ENCODE data around the gene AGAP1.

The AGAP1 gene

DNA sequence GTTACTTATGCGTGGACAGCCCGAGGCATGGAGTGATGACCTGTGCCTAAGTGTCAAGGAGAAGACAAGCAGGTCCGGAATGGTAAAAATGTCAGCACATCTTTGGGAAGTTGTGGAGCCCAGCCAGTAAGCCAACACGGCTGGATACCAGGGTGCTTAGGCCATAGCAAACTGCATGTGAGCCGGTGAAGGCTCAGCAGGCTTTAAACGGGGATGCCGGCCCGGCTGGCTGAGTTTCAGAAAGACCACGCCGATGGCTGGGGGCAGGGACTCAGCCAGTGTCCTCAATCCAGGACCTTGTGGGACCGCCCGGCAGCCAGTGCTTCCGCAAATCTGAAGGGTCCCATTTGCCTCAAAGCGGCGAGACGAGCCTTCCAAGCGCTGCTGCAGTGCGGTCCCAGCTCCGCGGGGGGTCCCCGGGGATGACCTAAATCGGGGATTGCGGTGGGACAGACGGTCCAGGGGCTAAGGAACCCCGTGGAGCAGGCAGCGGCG, 946 bp upstream of the AGAP1 start:
- no peak for DNase-seq

DNA sequence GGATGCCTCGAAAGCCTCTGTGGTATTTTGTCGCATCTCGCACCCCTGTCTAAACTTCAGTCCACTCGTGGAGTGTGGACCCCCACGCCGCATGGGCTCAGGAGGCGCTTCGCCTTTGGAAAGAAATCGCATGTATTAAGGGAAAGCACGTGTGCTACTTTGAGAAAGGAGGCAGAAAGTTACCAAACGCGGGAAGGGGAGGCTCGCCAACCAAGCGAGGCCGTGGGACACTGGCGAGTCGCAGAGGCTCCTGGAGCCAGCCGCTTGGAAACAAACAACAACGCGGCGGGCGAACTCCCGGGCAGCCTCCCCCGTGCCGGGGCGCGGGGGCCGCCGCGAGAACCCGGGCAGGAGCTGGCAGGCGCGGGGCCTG, 455 bp upstream of the AGAP1 start:
- no peak for DNase-seq

DNA sequence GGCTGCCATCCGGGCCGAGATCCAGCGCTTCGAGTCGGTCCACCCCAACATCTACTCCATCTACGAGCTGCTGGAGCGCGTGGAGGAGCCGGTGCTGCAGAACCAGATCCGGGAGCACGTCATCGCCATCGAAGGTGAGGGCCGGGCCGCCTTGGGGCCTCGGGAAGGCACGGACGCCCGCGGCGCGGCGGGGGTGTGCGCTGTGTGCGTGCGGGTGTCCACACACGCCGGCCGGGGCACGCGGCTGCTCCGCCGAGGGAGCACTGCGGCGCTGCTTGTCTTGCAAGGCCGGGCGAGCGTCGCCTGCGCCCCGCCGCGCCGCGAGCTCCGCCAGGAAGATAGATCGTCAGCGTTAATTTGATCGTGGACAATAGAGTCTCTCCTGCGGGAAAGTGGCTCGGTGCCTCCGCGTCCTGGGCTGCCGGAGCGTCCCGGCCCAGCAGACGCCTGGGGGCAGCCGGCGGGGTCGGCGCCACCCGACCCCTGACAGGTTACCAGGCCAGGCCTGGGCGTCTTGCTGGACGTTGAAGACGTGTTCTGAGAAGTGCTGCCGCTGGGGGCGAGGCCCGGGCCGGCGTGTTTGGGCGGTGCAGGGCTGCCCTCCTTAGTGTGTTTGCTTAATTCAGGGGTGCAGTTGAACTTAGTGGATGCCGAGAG, 1.0 kb downstream of the AGAP1 start:
- no peak for DNase-seq

DNA sequence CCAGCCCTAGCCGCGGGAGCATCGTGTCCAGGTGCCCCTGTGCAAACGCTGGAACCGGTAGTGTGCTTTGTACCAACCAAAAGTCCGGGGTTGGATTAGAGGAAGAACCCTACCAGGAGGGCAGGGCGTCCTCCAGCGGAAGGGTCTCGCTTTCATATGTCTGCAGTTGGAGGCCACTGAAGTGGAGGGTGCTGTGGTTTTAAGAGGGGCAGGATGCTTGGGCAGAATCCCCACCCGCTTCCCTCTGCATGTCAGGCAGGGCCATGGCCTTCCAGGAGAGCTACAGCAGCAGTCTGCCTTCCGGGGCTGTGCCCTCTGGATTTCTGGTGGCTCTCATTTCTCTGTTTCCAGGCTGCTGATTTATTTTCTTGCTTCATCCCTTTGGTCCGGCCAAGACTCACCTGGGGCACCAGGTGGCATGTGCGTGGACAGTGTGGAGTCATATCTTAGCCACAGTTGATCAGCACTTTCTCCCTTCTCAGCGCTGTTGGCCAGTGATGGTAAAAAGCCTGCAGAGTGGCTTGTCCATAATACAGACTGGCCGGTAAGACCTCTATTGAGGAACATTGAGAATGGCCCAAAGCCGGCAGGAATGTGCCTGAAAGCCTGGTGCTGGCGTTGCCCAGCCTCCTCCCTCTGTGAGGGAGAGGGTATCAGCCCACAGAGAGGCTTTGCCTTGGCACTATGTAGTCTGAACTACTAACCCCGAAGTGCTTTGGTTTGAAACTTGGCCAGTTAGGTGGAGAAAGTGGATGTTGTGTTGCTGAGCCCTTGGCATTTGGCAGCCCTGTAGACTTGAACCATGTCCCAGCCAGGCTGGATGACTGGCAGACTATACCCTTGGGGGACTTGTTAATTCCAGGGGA, 1.8 kb downstream of the AGAP1 start:
- DNase-seq, result no peak

DNA sequence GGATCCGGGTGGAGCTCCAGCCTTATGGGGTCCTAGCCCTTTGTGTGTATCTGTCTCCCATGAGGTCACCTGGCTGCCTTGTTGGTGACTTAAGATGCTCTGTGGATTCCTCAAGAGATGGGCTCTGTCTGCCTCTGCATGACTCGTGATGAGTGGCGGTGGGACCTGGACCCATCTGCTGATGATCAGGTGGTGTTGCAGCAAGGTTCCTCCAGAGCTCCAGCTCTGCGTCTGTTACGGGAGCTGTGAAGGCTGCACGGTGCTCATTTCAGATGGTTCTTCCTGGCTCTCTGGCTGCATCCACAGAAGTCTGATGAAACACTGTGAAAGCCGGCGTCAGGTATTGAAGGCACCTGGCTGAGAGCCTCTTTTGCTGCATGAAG, 2.4 kb downstream of the AGAP1 start:
- no peak for DNase-seq

DNA sequence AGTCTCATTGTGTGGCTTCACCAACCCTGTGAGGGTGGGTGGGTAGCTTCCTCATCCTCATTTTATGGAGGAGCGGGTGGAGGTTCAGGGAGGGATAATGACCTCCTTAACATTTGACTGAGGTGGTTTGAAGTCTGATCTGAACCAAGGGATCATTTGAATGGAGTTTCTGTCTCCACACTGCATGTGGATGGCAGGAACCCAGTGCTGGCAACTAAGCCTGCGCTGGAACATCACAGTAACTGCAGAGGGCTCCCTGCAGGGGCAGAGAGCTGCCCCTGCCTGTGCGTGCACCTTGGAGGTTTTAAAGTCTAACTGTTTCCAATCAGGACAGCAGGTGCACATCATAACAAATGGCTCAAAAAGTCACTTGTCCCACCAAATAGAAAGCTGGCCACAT, 3.3 kb downstream of the AGAP1 start:
- DNase-seq, result no peak

DNA sequence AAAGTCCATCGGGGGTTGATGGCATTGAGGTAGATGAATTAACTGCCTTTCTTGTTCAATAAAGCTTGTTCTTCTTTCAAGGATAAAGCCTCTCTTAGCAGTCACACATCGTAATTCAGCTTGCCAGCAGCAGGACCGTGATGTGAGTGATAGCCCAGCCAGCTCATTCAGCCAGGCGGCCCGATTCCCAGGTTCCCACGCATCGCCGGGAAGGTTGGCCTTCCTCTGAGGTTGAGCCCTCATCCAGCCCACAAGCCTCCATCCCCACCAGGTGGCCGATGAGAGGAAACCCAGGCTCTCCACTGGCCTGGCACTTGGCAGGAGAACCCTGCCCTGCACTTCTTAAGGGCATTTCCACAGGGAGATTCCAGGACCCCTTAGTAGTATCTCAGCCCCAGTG, 4.7 kb downstream of the AGAP1 start:
- no peak for DNase-seq

DNA sequence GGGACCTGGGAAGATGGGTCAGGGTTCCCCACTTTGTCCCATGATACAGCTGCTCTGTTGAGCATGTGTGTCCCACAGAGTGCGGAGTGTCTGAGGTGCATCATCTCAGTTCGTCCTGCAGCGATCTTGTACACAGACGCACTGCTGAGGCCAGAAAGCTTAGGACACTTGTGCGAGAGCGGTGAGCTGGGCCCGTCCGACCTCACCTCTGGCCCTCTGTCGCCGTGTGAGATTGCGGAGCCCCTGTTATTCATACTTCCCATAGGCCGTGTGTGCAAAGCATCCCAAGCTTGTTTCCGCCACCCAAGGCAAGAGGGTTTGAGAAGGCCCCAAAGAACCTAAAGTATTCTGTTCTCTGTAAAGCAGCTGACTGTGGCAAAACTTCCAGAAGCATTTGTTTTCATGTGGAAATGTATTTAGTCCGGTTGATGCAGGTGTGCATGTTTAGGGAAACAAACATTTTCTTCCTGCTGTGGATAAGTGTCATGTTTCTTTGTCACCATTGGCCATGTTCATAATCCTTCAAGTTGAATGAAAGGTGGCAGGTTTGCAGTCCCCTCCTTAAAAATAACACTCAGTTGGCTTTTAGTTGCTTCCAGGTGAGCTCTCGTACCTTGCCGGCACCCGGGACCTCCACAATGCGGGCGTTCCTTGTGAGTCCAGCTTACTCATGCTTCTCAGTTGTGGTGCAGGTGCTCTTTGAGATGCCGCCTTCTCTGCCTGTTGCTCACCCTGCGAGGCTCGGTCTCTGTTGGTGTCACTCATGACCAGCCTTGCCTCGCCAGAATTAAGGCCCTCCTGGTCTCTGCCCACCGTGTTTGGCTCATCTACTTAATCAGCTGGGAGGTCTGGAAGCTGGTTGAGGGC, 5.3 kb downstream of the AGAP1 start:
- DNase-seq, result no peak

DNA sequence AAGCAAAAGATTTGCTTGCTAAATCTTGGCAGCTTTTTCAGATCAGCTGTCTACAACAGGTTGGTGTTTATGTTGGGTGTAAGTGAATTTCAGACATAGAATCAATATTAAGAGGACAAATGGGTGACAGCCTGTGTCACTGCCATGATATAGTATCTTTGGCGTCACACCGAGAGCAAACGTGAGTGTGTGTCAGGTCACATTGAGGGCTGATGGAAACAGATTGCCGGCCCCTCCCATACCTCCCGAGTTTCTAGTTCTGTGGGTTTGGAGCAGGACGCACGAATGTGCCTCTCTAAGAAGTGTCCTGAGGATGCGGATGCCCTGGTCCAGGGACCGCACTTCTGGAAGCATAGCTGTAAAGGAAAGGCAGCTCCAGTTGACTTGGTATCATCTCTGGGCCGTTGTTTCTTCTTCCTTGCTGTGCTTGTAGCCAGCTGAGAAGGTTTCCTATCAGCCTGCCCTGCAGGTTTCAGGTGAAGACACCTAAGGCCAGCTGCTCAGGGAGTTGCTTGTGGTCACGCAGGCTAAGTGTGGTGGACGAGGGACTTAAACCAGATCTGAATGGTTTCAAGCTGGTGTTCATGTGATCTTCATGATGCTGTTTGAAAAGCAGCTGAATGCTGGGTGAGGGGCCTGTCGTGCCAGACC, 6.4 kb downstream of the AGAP1 start:
- no peak for DNase-seq

DNA sequence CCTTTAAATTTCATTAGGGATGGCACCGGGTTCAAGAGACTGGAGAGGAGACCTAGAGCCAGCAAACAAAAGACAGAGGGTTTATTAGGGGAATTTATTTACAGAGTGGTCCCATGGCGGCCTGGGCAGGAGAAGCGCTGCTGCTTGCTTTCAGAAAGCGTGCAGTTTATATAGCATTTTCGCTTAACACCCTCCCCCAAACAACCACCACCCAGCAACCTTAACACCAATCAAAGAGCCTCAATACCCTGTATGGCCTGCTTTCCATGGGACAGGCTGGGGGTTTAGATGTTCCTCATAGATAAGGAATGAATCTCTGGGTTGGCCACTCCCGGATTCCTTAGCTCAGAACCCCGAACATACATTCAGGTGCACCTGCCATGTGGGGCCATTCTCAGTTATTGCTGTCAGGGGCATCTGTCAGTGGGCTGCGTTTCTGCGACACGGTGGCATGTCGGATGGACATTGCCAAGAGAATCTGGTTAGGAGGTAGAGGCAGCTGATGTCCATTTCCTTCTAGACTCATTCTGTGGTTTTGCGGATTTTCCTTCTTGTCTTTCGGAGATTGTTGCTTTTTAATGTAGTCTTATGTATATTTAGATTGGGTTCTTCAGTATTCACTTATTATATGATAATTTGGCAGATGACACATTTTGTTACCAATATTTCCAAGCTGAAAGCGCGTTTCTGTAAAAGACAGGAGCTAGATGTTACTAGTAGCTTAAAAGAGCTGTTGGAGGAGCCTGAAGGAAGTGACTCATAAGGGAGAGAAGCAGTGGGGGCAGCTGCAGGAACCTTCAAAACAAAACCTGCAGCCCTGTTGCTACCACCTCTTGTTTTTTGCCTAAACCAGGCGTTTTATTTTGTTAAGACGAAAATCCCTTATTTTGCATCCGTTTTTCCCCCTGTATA, 7.2 kb downstream of the AGAP1 start:
- DNase-seq, result no peak

DNA sequence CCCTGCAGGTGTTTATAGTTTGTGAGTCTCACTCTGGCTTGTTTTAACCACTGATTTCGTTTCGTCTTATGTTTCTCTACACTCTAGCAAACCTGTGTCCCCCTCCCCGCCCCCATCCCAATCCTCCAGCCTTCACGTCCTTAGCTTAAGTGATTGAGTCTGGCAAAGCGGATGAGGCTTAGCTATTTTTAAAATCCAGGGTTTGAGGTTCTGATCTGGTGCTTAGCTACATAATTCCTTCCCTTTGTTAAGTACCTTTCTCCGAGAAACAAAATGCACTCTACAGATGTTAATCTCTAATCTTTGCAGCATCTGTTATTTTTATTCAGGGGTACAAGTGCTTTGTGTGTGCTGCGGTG, 7.8 kb downstream of the AGAP1 start:
- no peak for DNase-seq

DNA sequence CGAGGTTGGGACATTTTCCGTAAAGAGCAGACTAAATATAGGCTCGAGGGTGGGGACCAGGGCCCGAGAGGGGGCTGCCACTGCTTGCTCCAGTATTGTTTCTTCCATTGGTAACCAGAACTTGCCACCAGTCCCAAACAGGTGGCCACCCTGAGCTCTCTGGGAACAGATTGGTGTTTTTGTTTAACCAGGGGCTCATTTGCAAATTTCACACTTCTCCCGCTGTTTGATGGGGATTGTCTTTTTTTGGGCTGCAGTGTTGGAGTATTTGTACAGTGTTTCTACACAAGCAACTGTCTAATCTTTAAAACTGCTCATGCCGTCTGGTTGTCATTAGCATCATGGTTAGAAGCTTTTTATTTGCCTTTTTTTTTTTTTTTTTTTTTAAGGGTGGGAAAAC, 8.5 kb downstream of the AGAP1 start:
- no peak for DNase-seq

DNA sequence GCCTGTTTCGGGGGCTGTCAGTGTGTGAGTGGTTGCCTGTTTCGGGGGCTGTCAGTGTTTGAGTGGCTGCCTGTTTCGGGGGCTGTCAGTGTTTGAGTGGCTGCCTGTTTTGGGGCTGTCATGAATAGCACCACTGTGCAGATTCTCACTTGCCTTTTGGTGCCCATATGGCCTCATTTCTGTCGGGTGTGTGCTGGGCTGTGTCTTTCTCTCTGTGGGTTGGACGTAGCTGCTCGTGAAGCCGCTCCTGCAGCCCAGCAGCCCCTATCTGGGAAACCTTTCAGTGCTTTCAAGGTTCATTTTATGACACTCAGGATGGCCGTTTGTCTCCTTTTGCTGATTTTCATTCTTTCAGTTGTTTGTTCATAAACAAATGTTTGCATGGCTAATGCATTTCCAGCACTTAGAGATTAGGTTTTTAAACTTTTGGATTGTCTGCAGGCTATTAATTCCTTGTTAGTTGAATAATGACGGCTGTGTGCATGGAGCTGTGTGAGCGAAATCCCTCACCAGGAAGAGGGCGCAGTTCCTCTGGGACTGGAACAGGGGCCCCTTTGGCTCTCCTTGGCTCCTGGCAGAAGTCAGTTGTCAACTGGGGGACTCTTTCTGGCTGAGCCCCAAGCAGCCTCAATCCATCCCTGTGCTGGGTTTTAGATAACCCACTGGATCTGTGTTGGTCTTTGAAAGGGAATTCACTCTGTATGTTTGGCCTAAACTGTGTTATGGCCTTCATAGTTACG, 10.8 kb downstream of the AGAP1 start:
- DNase-seq, result no peak

DNA sequence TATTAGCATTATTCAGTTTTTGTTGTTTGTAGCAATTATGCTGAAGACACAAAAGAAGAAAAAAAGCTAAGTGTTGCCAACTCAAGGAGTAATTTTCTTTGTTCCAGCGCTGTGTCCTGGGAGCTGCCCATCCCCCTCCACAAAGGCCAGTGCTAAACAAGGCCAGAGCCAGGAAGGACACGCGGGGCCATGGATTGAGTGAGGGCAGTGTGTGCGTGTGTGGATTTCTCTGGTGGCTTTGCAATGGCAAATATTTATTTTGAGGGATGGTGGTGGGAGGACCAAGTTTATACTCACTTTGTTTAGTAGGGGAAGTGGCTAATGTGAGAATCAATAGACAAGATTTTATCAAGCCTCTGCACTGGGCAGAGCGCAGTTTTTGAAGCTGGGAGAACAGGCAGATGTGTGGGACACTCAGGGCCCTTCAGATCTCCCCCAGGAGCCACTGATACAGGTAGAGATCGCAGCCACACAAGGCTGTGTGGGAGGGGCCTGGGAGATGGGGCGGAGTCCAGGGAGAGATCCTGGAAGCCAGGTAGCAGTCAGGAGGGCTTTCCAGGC, 11.4 kb downstream of the AGAP1 start:
- DNase-seq, result no peak

DNA sequence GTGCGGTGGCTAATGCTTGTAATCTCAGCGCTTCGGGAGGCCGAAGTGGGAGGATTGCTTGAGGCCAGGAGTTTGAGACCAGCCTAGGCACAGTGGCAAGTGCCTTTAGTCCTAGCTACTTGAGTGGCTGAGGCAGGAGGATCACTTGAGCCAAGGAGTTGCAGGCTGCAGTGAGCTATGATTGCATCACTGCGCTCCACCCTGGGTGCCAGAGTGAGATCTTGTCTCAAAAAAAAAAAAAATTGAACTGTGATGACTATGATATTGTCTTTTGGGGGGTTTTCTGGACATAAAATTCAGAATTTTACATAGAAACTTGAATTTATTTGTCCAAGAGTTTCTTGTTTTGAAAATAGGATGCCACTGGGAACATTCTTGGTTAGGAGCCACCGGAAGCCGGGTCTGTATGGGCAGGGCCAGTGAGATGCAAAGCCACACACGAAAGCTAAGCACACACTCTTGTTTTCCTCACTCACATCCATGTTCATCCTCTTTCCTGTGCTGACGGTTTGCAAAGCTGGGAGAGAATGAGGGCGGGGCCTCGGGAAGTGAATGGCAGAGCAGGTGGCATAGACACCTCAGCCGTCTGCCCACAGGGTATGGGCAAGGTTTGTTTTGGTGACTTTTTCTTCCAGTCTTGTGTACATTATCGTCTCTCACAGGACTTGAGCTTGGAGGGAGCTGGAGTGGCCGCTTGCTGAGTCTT, 12.6 kb downstream of the AGAP1 start:
- DNase-seq, result no peak

DNA sequence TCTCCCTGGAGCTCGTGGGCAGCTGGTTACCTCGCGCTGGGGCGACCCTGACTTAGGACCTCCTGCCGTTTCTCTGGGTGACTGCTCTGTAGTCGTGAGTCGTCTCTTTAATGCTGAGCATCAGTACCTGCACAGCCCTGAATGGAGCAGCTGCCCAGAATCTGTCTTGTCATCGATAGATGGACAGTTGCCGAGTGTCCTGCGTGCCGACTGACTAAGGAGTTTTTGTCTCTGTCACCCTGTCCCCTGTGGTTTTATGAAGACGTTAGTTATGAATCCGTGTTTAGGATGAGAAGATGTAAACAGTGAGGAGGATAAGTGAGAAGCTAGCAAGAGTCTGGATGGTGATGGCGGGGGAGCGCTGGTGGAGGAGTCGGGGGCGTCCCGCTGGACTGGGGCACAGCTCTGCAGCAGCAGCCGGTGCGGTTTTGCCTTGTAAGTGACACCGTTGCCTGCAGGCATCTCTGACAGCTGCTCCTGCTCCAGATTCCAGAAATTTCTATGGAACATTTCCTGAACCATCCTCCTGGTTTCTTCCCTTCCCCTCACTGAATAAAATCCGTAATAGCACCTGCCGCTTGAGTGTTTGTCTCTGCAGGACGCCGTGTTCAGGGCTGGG, 13.3 kb downstream of the AGAP1 start:
- no peak for DNase-seq

DNA sequence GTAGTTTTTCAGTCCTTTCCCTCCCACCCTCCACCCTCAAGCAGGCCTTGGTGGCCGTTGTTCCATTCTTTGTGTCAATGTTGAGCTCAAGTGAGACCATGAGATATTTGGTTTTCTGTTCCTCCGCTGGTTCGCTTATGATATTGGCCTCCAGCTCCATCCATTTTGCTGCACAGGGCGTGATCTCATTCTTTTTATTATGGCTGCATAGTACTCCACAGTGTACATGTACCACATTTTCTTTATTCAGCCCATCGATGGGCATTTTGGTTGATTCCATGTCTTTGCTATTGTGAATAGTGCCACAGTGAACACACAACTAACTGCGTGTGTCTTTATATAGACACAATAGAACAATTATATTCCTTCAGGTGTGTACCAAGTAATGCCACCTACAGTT, 14.1 kb downstream of the AGAP1 start:
- no peak for DNase-seq

DNA sequence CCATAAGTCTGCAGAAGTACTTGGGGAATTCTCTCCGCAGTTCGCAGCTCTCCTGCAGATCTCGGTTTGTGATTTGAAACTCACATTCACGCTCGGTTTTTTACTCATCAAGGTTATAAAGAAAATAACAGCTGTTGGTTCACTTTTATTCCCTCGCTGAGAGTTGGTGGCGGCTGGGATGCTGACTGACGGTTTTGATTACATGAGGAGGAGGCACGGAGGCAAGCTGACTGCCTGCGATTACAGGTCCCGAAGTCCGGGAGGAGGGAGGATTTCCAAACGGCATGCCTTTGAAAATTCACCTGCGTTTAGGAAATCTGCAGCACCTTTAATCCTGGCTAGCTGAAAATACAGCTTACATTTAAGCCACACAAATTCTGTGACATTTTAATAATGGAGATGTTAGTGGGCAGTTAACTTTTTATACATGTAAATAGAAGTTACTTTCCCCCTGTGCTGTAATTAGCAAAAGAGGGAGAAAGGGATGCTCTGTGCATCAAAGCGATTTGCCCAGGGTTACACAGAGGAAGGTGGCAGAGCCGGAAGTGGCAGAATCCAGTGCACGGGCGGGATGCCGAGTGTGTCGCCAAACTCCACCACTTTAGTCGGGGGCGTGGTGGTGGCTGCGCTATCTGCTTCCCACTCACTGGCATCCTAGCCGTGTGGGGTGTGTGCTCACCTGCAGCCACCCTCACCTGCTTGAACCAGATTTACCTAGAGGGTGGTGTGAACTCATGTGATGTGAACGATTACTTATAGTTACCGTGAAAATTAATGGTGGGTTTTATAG, 14.7 kb downstream of the AGAP1 start:
- no peak for DNase-seq

DNA sequence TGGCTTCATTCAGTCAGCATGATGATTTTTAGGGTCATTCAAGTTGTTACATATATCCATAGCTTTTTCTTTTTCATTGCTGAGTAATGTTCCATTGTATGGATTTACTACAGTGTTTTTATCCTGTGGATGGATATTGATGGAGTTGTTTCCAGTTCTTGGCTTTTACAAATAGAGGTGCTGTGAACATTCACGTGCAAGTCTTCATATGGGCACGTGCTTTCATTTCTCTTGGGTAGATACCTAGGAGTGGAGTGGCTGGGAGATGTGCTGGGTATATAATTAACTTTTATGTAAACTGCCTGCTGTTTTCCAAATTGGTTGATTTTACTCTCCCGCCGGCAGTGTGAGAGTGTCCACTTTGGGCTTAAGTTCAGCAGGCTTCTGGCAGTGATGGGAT, 16.5 kb downstream of the AGAP1 start:
- DNase-seq, result no peak
